Osteoblast (primary cell): Measurements from ENCODE around the gene KLHL34. TPM values are rescaled to one million over a fixed set of nuclear protein-coding genes. Genes with fewer than 3 reads are reported as not detected.

Source experiments
- DNase-seq: peaks from one replicate; pipeline ENCODE4 v3.0.0; 2011; ENCODE audit warnings: low spot score, mixed read lengths; ENCODE audit not compliant: insufficient read length; ENCODE audit errors: missing footprints
- H2AFZ ChIP-seq: 2 replicates; pipeline ENCODE4 v1.6.0; 2011; ENCODE audit warnings: mild to moderate bottlenecking, low read length
- H3K27ac ChIP-seq: 2 replicates; pipeline ENCODE4 v1.5.1; 2011; ENCODE audit warnings: mild to moderate bottlenecking, low read depth, low read length, moderate library complexity
- H3K27me3 ChIP-seq: 2 replicates; pipeline ENCODE4 v1.6.0; 2012; ENCODE audit warnings: mild to moderate bottlenecking, control low read depth, inconsistent platforms, low read length, moderate library complexity; ENCODE audit not compliant: insufficient read depth
- H3K36me3 ChIP-seq: 2 replicates; pipeline ENCODE4 v1.5.1; 2011; ENCODE audit warnings: mild to moderate bottlenecking, low read length, control low read depth, moderate library complexity; ENCODE audit not compliant: insufficient read depth
- H3K4me1 ChIP-seq: 2 replicates; pipeline ENCODE4 v1.5.1; 2011; ENCODE audit warnings: mild to moderate bottlenecking, low read length, control low read depth, moderate library complexity; ENCODE audit not compliant: insufficient read depth
- H3K4me2 ChIP-seq: 2 replicates; pipeline ENCODE4 v1.6.0; 2011; ENCODE audit warnings: mild to moderate bottlenecking, low read length; ENCODE audit not compliant: insufficient read depth
- H3K4me3 ChIP-seq: fragments of 200-600 bp; sonication (generic); 3 replicates; pipeline ENCODE4 v1.5.1; 2012; ENCODE audit warnings: mild to moderate bottlenecking, low read length, inconsistent platforms; ENCODE audit not compliant: insufficient read depth
- H3K79me2 ChIP-seq: 2 replicates; pipeline ENCODE4 v1.6.0; 2012; ENCODE audit warnings: mild to moderate bottlenecking, low read length, control low read depth, inconsistent platforms; ENCODE audit not compliant: insufficient read depth
- H3K9me3 ChIP-seq: 2 replicates; pipeline ENCODE4 v1.5.1; 2011; ENCODE audit warnings: low read depth, low read length, control low read depth
- H4K20me1 ChIP-seq: 2 replicates; pipeline ENCODE4 v1.6.0; 2012; ENCODE audit warnings: mild to moderate bottlenecking, low read length, control low read depth; ENCODE audit not compliant: insufficient read depth
- CTCF ChIP-seq: IDR thresholded peaks from 2 replicates; pipeline ENCODE4 v1.5.1; 2011; ENCODE audit warnings: mild to moderate bottlenecking, low read depth, low read length, moderate library complexity; ENCODE audit errors: extremely low read depth
- total RNA-seq: library from RNA; depleted of rRNA; stranded (reverse); fragments of >200 nt; gene quantifications from 2 replicates; pipeline ENCODE4 v1.2.3, GENCODE V29; 2012

The KLHL34 gene
- total RNA-seq, 1 donor = under 0.01 TPM

- Histone ChIP-seq H2AFZ (no peak overlapping the region), H3K9me3 (no peaks in the 10 kb centered on the region), H3K27ac (no peak overlapping the region), H3K36me3 (no peaks in the 10 kb centered on the region), H4K20me1 (no peaks in the 10 kb centered on the region), H3K4me2 (no peak overlapping the region), H3K4me3 (no peak overlapping the region), H3K4me1 (no peaks in the 10 kb centered on the region), H3K79me2 (no peaks in the 10 kb centered on the region), H3K27me3 (no peaks in the 10 kb centered on the region)
- no peak for TF ChIP-seq CTCF
- DNase-seq = no peak
These were observed 52.1 kb downstream of the KLHL34 start for GRCh38 chrX:21606002-21606401.

Other genes starting within 250 kb of the KLHL34 start
- gene SMPX, start 99.8 kb upstream of the KLHL34 start, total RNA-seq = not detected in 2 replicates
- gene MBTPS2, start 181.3 kb upstream of the KLHL34 start, total RNA-seq = 9.0 and 9.1 TPM in 2 replicates
- gene YY2, start 197.7 kb upstream of the KLHL34 start, total RNA-seq = 1.4 and 2.4 TPM in 2 replicates